Hematopoietic multipotent progenitor cell treated with erythropoietin and hydrocortisone succinate and interleukin-3 and kit ligand, for 4 days (in vitro differentiated cells): ENCODE results near the gene PARD3B.
A peak's percentile ranks its signal among the peaks of the same experiment; 100 is the strongest.

Experiments
- DNase-seq: peaks from one replicate; pipeline ENCODE4 v3.0.0-alpha.2; 2015

The PARD3B gene

DNA sequence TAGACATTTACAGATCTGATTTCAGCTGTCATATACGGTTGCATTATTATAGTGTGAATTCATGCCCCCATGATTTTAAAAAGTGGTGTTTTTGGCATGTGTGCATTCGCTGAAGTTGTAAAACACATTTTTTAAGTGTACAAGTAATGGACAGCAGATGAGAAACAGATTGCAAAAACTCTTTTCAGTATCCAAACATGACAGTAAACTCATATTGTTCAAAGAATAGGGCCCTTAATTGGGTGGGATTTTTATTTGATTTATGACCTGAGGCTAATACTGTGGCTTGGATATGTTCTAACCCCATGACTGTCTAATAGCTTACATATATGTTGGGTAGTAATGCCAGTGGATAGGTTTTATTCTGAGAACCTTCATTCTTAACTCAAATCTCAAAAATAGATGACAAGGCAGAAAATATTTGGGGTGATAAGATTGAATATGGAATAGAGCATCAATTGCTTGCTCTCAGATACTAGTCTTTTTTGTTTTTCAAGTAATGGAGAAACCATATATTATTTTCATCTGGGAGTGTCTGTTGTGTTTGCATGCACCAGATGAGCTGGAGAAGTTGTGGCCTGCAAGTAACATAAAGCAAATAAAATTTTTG, 118.6 kb downstream of the PARD3B start:
- DNase-seq: no peak

DNA sequence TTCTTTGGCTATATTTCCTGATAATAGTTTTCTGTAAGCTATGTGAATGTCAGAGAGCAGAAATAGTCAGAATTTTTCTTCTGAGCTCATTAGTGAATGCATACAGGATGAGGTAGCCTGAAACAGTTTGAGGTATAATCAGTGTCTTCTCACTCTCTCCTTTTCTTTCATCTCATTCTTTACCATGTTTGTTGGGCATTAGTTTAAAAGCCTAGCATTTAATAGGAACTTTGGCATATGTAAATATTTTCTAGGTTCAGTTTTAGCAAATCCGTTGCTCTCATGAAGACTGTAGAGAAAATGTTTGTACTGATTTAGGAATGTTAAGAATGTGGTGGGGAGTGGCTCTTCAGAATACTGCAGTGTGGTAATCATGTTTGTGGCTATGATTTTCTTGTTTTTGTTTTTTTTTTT, 119.4 kb downstream of the PARD3B start:
- DNase-seq: no peak

DNA sequence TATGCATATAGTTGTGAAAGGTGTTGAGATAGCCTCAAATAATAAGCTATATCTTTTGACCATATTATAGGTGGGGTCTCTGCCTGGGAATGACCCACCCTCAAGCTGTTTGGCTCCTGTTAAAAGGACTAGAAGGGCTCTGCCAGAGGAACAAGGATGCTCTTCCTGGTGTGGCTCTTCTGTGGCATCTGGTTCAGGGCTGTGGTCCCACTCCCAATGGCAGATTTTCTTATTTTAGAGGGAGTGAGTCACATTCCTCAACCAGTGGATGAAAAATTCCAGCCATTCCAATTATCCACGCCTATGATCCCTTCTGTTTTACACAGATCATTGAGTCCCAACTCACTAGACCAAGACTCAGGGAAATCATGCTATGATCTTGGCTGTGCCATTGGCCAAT, 119.9 kb downstream of the PARD3B start:
- DNase-seq: no peak

GRCh38 chr2:204665771-204666170, 120.5 kb downstream of the PARD3B start:
- DNase-seq: no peak

GRCh38 chr2:204667990-204668389, 122.7 kb downstream of the PARD3B start:
- no peak for DNase-seq

GRCh38 chr2:204669382-204669781, 124.1 kb downstream of the PARD3B start:
- DNase-seq: no peak

DNA sequence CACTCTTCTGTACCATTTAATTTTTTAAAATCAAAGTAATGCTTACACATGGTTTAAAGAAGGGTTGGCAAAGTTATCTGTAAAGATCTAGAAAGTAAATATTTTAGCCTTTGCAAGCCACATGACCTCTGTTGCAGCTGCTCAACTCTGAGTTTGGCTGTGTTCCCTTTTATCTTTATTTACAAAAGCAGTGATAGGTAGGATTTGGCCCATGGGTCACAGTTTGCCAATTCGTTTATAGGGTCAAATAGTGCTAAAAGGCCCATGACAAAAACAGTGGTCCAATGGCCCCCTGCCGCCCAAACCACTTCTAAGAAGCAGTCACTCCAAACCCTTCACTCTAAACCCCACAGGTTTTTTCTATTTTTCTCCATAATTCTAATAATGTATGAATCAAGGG, 124.8 kb downstream of the PARD3B start:
- no peak for DNase-seq

DNA sequence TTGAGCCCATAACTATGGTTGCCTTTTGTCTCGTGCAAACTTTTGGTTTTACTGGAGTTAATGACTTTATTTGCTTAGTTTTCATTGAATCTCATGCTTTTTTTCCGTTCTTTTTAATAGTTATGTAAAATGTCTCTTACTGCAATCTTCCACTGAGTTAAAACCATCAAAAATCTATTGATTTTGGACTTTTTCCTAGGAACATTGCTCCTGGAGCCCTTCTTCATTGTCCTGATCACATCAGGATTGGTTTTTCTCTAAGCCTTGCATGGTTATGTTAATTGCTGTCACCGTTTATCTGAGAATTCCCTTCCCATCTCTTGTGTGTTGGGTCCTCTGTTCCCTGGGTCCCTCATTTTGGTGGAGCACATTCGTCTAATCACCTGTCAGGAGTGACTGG, 125.5 kb downstream of the PARD3B start:
- no peak for DNase-seq

DNA sequence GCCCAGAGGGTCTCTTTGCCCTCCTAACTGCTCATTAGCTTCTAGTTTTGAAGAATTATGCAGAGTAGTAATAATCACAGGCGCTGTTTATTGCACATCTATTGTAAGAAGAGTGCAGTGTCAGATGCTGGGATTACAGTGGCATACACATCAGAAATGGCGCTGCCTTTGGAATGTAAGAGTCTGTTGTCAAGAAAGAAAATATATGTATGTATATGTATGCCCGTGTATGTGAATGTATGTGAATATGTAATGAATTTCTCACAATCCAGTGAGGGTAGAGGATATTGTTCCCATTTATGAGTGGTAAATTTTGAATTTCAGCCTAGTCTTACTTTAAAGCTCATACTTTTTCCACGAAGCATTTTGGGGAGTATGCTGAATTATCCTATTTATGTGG, 127.5 kb downstream of the PARD3B start:
- DNase-seq: no peak

GRCh38 chr2:204673877-204674276, 128.6 kb downstream of the PARD3B start:
- no peak for DNase-seq

DNA sequence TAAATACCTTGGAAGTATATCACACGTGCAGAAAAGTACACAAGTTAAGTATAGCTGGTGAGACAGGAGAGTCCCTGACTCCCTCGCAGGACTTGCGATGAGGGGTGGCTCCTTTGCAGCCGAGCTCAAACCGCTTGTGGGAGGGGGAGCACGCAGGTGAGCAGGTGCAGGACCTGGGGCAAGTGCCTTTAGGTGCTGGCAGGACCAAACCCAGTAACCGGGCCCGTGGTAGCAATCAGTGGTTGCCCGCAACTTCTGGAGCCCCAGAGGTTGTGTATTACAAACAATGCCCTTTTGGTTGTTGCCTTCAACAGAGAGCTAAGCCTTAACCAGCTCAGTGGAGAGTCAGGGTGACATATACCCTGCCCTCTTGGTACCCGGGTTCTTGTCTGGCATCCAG, 132.8 kb downstream of the PARD3B start:
- no peak for DNase-seq

DNA sequence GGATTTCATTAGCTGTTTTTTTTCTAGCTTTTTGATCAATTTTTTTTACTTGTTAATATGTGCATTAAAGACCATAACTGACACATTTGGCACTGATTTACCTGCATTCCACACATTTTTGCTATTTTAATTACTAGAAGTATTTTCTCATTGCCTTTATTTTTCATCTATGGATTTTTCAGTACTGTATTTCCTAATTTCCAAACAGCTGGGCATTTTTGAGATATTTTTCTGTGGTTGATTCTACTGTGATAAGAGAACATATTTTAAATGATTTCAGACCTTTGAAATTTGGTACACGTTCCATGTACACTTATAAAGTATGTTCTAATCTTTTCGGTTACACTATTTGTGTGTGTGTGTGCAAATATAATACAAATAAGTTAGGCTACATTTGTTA, 135.3 kb downstream of the PARD3B start:
- DNase-seq: no peak

GRCh38 chr2:204681412-204681811, 136.1 kb downstream of the PARD3B start:
- DNase-seq: no peak

DNA sequence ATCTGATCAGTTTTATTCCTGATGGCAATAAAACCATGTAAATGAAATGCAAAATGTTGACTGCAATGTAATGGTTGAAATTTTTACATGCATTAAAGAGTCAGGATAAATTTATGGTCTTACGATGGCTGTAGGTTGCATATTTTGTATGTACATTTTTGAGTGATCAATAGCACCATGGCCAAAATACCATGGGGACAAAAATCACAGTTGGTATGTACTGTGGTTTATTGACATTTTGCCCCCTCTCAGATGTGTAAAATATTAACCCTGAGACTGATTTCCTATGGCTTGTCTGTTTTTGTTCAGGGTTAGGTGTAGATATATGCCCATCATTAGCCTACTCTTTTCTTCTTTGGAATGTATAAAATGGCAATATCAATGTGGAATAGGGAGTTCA, 138.1 kb downstream of the PARD3B start:
- DNase-seq: no peak

- DNase-seq: no peak
These were observed 141.1 kb downstream of the PARD3B start for GRCh38 chr2:204686406-204686805.

- no peak for DNase-seq
These were observed 142.5 kb downstream of the PARD3B start for GRCh38 chr2:204687776-204688175.

GRCh38 chr2:204691911-204692510, 146.7 kb downstream of the PARD3B start:
- DNase-seq: peak; percentile 85

- peak; percentile 37 for DNase-seq
These were observed 147.5 kb downstream of the PARD3B start for GRCh38 chr2:204692790-204693189.

DNA sequence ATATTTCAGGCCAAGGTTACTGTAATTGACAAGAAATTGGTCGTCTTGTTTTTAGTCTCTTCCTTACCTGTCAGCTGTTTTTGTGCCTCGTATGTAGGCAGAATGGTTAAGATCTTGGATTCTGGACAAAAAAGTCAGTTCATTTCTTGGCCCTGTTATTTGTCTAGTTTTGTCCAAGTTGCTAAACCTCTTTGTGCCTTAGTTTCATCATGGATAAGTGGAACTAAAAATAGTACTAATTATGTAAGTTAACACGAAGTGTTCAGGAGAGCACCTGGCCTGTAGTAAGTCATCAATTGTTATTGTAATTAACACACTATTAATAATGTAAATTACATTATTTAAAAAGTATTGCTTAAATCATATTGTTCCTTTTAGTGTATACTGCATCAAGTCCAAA, 148.0 kb downstream of the PARD3B start:
- no peak for DNase-seq

DNA sequence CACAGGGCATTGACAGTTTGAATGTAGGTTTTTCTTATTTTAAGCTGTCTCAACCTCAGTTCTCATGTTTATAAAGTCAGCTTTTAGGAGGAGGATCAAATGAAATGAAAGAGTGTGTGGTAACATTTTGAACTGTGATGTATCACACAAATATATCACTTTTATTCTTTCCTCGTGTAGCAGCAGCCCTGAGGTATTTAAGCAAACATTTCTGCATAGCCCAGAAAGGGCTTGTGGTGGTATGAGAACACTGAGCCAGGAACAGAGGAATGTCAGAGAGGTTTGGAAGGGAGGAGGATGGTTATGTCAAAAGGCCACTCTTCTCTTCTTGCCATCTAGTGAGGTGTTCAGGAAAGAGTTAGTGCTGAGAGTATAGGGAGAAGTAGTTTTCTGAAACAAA, 150.2 kb downstream of the PARD3B start:
- no peak for DNase-seq

DNA sequence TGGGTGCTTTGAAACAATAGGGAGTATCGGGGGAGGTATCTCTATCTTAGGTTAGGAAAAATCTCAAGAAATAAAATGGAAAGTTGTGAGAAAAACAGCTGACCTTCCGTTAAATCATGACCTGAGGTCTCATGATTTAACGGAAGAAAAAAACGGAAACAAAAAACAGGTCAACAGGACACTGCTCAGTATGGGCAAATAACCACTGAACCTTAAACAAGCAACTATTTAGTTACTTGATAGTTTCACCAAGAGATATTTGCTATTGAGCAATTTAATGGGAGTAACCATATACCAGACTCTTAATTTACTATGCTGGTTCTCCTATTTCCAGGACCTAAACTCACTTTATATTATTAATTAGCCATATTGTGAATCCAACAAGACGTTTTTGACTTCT, 150.8 kb downstream of the PARD3B start:
- DNase-seq: no peak

DNA sequence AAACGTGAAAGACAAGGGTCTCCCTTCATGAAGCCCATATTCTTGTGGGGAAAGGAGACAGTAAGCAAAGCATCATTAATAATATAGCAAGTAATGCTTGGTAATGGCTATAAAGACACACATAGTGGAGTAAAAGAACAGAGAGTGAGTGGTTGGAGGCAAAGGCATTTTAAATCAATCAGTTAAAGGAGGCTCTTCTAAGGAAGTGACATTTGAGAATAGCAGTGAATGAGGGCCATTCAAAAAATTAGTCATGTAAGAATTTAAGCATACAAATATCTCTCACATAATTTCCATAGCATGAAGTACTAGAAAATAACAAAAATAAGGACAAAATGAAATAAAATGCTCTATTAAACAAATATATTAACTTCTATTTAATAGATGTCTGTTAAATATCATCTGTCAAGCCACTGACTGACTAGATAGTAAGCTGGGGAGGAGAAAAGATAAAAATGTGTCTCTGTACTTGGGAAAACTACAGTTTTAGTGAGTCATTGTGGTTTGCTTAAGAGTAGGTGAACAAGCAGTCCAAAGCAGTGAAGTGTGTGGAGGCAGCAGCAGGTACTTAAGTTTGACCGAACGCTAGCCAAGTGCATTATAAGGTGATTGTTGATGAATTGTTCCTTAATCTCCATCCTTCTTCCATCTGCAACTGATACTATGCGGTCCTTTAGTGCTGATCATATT, 160.1 kb downstream of the PARD3B start:
- DNase-seq: peak; percentile 1

GRCh38 chr2:204706939-204707338, 161.7 kb downstream of the PARD3B start:
- DNase-seq: no peak

DNA sequence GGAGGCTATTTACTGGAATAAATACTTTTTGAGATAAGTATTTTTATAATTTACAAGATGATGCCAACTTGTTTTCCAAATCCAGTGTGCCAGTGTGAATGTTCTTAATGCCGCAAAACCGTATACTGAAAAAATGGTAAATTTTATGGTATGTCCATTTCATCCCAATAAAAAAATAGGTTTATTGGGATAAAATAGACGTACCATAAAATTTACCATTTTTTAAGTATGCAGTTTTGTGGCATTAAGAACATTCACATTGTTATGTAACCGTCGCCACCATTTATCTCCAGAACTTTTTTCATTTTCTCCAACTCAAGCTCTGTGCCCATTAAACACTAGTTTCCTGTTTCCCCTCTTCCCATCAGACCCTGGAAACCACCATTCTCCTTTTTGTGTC, 167.9 kb downstream of the PARD3B start:
- no peak for DNase-seq

DNA sequence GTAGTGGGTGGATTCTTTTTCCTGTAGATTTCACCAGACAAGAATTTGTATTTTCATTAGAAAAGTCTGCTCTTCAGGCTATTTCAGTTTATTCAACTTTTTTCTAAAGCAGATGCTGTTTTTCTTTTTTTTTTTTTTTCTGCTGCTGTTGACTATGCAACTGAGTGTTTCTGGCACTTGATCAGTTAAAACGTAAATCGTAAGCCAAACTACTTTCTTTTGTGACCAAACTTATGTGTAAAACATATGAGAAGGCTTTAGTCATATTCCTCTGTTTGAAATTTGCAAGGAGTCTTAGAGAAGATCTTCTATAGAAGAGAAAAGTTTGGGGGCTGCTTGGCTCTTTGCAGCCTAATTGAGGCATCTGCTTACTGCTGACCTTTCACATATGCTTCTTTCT, 170.1 kb downstream of the PARD3B start:
- DNase-seq: no peak
